Keratinocyte (primary cell): Measurements from ENCODE around the gene WWC1.

ENCODE experiments used
- CTCF ChIP-seq, 3 experiments: IDR thresholded peaks in 1 of 3; conservative IDR thresholded peaks in 1 of 3; optimal IDR thresholded peaks in 1 of 3; 2 replicates in 2 of 3; 3 replicates in 1 of 3; pipeline versions ENCODE3 to v1.5.1; 2011; ENCODE audit warnings: low read length in 3 of 3, mild to moderate bottlenecking in 3 of 3, moderate library complexity in 2 of 3, control low read depth in 1 of 3, inconsistent platforms in 1 of 3; ENCODE audit not compliant: insufficient read depth in 2 of 3; ENCODE audit errors: extremely low read depth in 1 of 3
- EZH2 ChIP-seq: IDR thresholded peaks from one replicate; pipeline ENCODE4 v1.6.1; 2012; ENCODE audit warnings: inconsistent platforms, mild to moderate bottlenecking, low read length, moderate library complexity

- TF ChIP-seq CTCF (optimal IDR thresholded peaks at IDR 0.05 in 1 of 3, IDR thresholded peaks at IDR 0.05 in 1 of 3, conservative IDR thresholded peaks at IDR 0.05 in 1 of 3; ENCODE audit: extremely low read depth in 1 of 3, insufficient read depth in 2 of 3, low read length in 3 of 3) (no peak), EZH2 (no peak)
Measured at GRCh38 chr5:168332042-168332441, 40.6 kb downstream of the WWC1 start.
